Measurements from ENCODE around the gene CRYBG1. TPM values are rescaled to one million over a fixed set of nuclear protein-coding genes. Genes with fewer than 3 reads are reported as not detected.

CRYBG1 gene
- total and polyA plus RNA-seq, 2 of the 4 experiments (the other 2 are of a cell fraction), result 0.38 to 1.1 TPM

DNA sequence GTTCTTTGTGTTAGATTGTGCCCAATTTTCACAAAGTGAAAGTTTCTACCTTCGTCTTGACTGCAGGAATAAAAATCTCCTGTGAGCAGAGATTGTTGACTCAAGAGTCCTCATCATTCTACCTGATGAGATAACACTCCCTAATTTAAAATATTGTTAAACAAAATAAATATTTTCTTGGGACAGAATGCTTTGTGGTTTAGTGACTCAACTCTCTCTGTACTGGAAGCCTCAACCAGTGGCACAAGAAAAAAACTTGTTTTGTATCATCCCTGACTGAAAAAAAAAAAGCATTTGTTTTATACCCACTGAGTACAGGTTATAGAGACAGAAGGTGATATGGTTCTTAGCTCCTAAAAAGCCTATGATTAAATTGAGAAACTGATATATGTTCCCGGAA is 78.9 kb downstream of the CRYBG1 start:
- BruUV-seq (replicated peaks), result no TSS peak
- Histone ChIP-seq H4K20me1 (ENCODE audit: insufficient read depth, low read length) (no peaks in the 10 kb centered on the region), H3K27ac (ENCODE audit: insufficient read depth, low read length) (no peak overlapping the region), H3K9me1 (ENCODE audit: insufficient read depth, low read length) (no peaks in the 10 kb centered on the region), H4K8ac (ENCODE audit: low read depth in 2 of 2, low read length in 2 of 2) (no peak overlapping the region), H4K91ac (ENCODE audit: insufficient read depth, low read depth, low read length) (no peak overlapping the region), H3K18ac (ENCODE audit: low read depth, low read length) (no peak overlapping the region), H2BK20ac (ENCODE audit: low read depth, low read length) (no peak overlapping the region), H3K9ac (ENCODE audit: low read depth, low read length) (no peak overlapping the region), H3K4me3 (ENCODE audit: insufficient read depth, low read depth, low read length) (no peak overlapping the region), H3K4me2 (ENCODE audit: low read depth, low read length) (no peak overlapping the region), H3K27me3 (ENCODE audit: control insufficient read depth, insufficient read depth, low read length) (peaks cover 38% of the 10 kb centered on the region), H3K56ac (ENCODE audit: extremely low read depth, insufficient read depth, low read length) (no peak overlapping the region), H2BK5ac (ENCODE audit: low read depth, low read length, poor library complexity, severe bottlenecking) (no peak overlapping the region), H3K14ac (replicated peaks; ENCODE audit: low read depth, low read length) (no peak overlapping the region), H3K23ac (ENCODE audit: low read depth, low read length) (no peak overlapping the region), H3K4ac (ENCODE audit: low read depth, low read length) (no peak overlapping the region), H3K79me1 (ENCODE audit: low read depth in 1 of 2, low read length in 2 of 2) (no peaks in the 10 kb centered on the region), H2BK15ac (ENCODE audit: low read depth, low read length) (no peak overlapping the region), H2AK9ac (replicated peaks; ENCODE audit: low read depth, low read length, poor library complexity) (no peak overlapping the region), H2AK5ac (ENCODE audit: low read depth, low read length) (no peak overlapping the region), H3K36me3 (ENCODE audit: control insufficient read depth, insufficient read depth, low read length) (no peaks in the 10 kb centered on the region), H2AFZ (replicated peaks; ENCODE audit: low read length, poor library complexity) (no peak overlapping the region), H4K5ac (ENCODE audit: low read depth, low read length) (no peak overlapping the region), H2BK120ac (ENCODE audit: low read depth, low read length) (no peak overlapping the region), H3K4me1 (ENCODE audit: control insufficient read depth, insufficient read depth, low read length) (no peaks in the 10 kb centered on the region), H3K9me3 (ENCODE audit: control insufficient read depth, insufficient read depth, low read length) (no peaks in the 10 kb centered on the region)
- WGBS, 2 experiments (ENCODE audit: extremely low coverage in 2 of 2, insufficient read length in 1 of 2), result no CpG with 5 or more reads among the region's 2 CpGs
- dilution Hi-C loops (cut with HindIII; ENCODE audit: low sequenced_read_pairs, unreplicated experiment), result loop anchor here (25.0 kb wide), 1 partner anchor 123 kb away; no protein-coding TSS in a partner anchor
- CTCF ChIA-PET, result interaction anchor here (0.6 to 1.0 kb wide), 4 partner anchors 12 to 1039 kb away, joined by 3 to 8 read pairs (median 6); no protein-coding TSS in a partner anchor
- ATAC-seq (ENCODE audit: low read depth) (no peak), DNase-seq (no peak)
- in situ Hi-C loops (cut with MboI; ENCODE audit: low sequenced_read_pairs), result no loop called here
- POLR2A ChIA-PET (ENCODE audit: unreplicated experiment), result interaction anchor here (0.6 to 0.7 kb wide), 2 partner anchors 20 to 100 kb away, joined by 5 to 7 read pairs; no protein-coding TSS in a partner anchor
- intact Hi-C loops (cut with micrococcal nuclease), result no loop called here
- TF ChIP-seq POLR2A (IDR thresholded peaks at IDR 0.05; ENCODE audit: low read depth, low read length), result no peak
- no peak for TF ChIP-seq MAZ (IDR thresholded peaks at IDR 0.05; ENCODE audit: borderline replicate concordance, low read depth, low read length)
- TF ChIP-seq RCOR1 (IDR thresholded peaks at IDR 0.05; ENCODE audit: insufficient replicate concordance, low read length), result no peak
- TF ChIP-seq MAFK (IDR thresholded peaks at IDR 0.05; ENCODE audit: low read depth, low read length), result no peak
- no peak for TF ChIP-seq SMC3 (IDR thresholded peaks at IDR 0.05; ENCODE audit: low read depth, low read length)
- TF ChIP-seq CEBPB (IDR thresholded peaks at IDR 0.05; ENCODE audit: low read depth, low read length), result no peak

Data from IMR-90 (cell line).